ENCODE measurements around the gene KAZN.
"Not testable (repeated sequence)": the region's sequence is repeated elsewhere in the genome, so short reads cannot be mapped to it uniquely, and the experiment has no call there.

Gene KAZN

GRCh38 chr1:14598498-14599182 is at the start of gene KAZN:
KAZN (plus strand) TSS chr1:14598685.
- peak; percentile 19 for DNase-seq

DNA sequence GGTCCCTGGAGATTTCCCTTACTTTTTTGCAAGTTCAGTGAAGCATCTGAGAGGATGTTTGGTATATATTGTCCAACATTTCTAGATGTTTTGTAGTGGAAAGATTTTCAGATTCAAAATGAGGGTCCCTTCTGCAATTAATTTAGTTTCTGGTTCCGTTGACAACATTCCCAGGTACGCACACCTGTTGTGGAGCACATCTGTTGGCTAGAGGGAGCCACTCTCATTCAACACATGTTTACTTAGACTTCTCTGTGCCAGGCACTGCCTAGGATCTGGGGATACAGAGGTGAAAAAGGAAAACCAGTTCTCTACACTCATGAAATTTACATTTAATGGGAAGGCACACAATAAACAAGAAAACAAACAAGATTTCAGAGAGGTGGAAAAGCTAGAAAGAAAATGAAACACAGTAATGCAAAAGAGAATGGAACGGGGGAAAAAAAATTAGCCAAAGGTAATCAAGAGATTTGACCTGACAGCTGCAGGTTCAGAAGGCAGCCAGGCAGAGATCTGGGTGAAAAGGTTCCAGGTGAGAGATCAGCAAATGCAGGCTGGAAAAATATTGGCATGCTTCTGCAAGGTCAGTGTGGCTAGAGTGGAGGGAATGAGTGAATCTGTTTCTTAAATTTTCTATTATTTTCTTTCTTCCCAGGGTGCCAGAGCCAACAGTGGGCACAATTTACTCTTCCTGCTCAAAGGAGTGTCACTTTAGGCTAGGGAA is 48.4 kb upstream of the KAZN start:
- no peak for DNase-seq

DNA sequence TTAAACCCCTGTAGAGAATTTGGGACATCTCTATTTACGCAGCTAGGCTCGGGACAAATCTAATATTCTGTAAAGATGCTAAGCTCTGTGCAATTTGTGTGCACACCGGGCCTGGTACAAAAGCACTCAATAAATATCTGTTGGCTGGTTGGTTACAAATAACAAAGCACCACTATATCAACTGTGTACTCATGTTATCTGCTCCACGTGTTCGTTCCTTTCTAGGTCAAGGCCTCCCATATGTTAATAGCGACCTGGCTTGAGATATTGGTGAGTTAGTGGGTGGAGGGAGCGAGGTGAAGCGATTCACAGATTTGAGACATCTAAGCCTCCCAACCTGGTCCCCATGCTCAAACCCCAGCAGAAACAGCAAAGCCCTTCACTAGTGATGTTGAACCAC is 47.1 kb upstream of the KAZN start:
- no peak for DNase-seq

- DNase-seq, result no peak
These were observed 46.1 kb upstream of the KAZN start for GRCh38 chr1:14552246-14552965.

- DNase-seq, result no peak
These were observed 44.8 kb upstream of the KAZN start for GRCh38 chr1:14553711-14554110.

GRCh38 chr1:14555091-14555490 is 43.4 kb upstream of the KAZN start:
- DNase-seq, result no peak

GRCh38 chr1:14561014-14561693 is 37.3 kb upstream of the KAZN start:
- no peak for DNase-seq

GRCh38 chr1:14565090-14565489 is 33.4 kb upstream of the KAZN start:
- DNase-seq, result no peak

DNA sequence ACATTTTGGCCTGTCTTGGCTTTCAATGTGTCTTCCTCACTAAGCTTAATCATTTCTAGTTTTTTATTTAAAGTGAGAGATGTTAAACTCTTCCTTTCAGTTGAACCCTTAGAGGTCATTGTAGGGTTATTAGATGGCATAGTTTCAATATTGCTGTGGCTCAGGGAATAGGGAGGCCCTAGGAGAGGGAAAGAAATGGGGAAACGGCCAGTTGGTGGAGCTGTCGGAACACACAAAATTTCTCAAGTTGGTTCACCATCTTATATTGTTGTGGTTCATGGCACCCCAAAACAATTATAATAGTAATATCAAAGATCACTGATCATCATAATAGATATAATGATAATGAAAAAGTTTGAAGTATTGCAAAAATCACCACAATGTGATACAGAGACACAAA is 31.4 kb upstream of the KAZN start:
- peak; percentile 41 for DNase-seq

DNA sequence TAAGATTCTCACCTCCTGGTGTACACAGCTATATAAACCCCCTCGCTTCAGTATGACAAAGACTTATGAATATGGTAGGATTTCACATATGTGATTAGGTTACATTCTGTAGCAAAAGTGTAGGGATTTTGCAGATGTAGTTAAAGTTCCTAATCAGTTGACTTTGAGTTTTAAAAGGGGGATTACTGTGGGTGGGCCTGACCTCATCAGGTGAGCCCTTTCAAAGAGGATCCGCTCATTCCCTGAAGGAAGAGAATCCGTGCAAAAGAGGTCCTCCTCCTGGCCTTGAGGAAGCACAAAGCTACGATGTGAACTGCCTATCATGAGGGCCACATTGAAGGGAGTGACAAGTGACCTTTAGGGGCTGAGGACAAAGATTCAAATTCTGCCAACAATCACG is 30.6 kb upstream of the KAZN start:
- DNase-seq, result no peak

- DNase-seq, result no peak
These were observed 29.6 kb upstream of the KAZN start for GRCh38 chr1:14568716-14569355.

DNA sequence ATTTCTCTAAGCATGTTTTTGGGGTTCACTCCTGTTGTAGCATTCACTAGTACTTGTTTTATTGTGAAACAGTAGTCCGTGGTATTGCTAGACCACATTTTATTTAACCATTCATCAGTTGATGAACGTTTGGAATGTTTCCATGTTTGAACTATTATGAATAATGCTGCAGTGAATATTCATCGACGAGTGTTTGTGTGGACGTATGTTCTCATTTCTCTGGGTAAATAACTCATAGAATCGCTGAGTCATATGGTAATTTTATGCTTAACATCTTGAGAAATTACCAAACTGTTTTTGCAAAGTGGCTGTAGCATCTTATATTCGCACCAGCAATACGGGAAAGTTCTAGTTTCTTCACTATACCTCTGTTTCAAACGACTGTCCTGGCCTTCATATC is 28.0 kb upstream of the KAZN start:
- DNase-seq, result no peak

GRCh38 chr1:14571810-14572767 is 26.4 kb upstream of the KAZN start:
- DNase-seq, result peak; percentile 44

- DNase-seq, result no peak
These were observed 25.6 kb upstream of the KAZN start for GRCh38 chr1:14572861-14573260.

DNA sequence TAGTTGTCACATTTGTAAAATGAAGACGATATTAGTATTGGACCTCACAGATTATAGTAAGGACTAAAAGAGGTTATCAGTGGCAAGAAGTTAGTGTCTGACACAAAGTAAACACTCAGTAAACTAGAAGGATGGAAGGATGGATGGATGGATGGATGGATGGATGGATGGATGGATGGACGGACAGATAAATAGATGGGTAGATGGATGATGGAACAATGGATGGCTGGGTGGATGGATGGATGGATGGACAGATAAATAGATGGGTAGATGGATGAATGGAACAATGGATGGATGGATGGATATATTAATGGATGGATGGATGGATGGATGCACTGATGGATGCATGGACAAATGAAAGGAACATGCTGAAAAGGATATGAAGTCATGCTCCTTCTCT is 22.3 kb upstream of the KAZN start:
- no peak for DNase-seq

GRCh38 chr1:14577261-14577660 is 21.2 kb upstream of the KAZN start:
- no peak for DNase-seq

- no peak for DNase-seq
These were observed 20.3 kb upstream of the KAZN start for GRCh38 chr1:14578156-14578555.

GRCh38 chr1:14580295-14580694 is 18.2 kb upstream of the KAZN start:
- not testable (repeated sequence) for DNase-seq

DNA sequence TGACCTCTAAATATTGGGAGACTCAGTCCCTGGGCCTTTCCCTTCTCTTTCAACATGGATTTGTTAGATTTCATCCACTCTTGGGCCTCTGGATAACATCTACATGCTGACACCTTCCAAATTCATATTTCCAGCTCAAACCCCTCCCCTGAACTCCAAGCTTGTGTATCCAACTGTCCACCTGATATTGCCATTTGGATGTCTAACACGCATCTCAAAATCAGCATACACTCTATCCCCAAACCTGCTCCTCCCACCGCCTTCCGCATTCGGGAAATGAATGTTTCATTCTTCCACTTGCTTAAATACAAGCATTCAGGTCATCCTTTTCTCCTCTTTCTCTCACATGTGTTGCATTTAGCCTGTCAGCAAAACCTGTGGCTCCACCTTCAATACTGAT is 17.5 kb upstream of the KAZN start:
- DNase-seq, result no peak

DNA sequence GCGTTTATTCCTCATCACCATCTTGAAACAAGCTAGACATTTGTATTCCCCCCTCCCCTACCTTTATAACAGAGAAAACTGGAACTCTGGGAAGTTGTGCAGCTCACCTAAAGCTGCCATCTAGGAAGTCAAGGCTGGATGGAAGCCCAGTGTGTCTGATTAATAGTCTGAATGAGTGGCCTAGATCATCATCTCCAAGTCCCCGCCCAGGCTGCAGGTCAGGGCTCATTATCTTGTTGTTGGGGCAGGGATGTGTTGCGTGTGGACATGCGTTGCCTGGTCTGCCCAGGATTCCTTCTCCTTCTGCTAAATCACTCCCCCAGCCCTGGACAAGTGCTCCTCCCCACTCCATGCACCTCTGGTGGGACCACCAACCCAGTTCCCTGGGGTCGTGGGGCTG is 14.7 kb upstream of the KAZN start:
- DNase-seq, result no peak

- no peak for DNase-seq
These were observed 12.8 kb upstream of the KAZN start for GRCh38 chr1:14585728-14586127.

Data from NCI-H82 (cell line).